Ecto neural progenitor cell (in vitro differentiated cells): ENCODE results near the gene LRIG2.
"Not testable (repeated sequence)": the region's sequence is repeated elsewhere in the genome, so short reads cannot be mapped to it uniquely, and the experiment has no call there.

Experiments
- DNase-seq: peaks from one replicate; pipeline ENCODE4 v3.0.0-alpha.2; 2018; ENCODE audit warnings: low spot score

Gene LRIG2

GRCh38 chr1:113072757-113073478 is at the start of gene LRIG2:
TSS of gene LRIG2 (plus strand) at chr1:113073198. CDS start at chr1:113073407, 209 bp downstream.
- DNase-seq, result peak; percentile 98

GRCh38 chr1:113023316-113023715 is 49.7 kb upstream of the LRIG2 start:
- DNase-seq, result not testable (repeated sequence)

GRCh38 chr1:113027007-113027406 is 46.0 kb upstream of the LRIG2 start:
- DNase-seq, result no peak

- no peak for DNase-seq
Observed at GRCh38 chr1:113027449-113027848, 45.5 kb upstream of the LRIG2 start.

- DNase-seq, result no peak
Observed at GRCh38 chr1:113029822-113030221, 43.2 kb upstream of the LRIG2 start.

GRCh38 chr1:113031171-113031933 is 41.6 kb upstream of the LRIG2 start:
- no peak for DNase-seq

- no peak for DNase-seq
Observed at GRCh38 chr1:113035086-113035485, 37.9 kb upstream of the LRIG2 start.

GRCh38 chr1:113036639-113037321 is 36.2 kb upstream of the LRIG2 start:
- DNase-seq, result no peak

- DNase-seq, result no peak
Observed at GRCh38 chr1:113040041-113040440, 33.0 kb upstream of the LRIG2 start.

- DNase-seq, result no peak
Observed at GRCh38 chr1:113040718-113041412, 32.1 kb upstream of the LRIG2 start.

- no peak for DNase-seq
Observed at GRCh38 chr1:113041569-113042284, 31.3 kb upstream of the LRIG2 start.

- peak; percentile 83 for DNase-seq
Observed at GRCh38 chr1:113042285-113043143, 30.5 kb upstream of the LRIG2 start.

GRCh38 chr1:113043144-113043488 is 29.9 kb upstream of the LRIG2 start:
- not testable (repeated sequence) for DNase-seq

- DNase-seq, result no peak
Observed at GRCh38 chr1:113046569-113046968, 26.4 kb upstream of the LRIG2 start.

- DNase-seq, result no peak
Observed at GRCh38 chr1:113048064-113048463, 24.9 kb upstream of the LRIG2 start.

GRCh38 chr1:113053344-113054126 is 19.5 kb upstream of the LRIG2 start:
- DNase-seq, result no peak

GRCh38 chr1:113055570-113055969 is 17.4 kb upstream of the LRIG2 start:
- no peak for DNase-seq

GRCh38 chr1:113057006-113057405 is 16.0 kb upstream of the LRIG2 start:
- DNase-seq, result no peak

- DNase-seq, result no peak
Observed at GRCh38 chr1:113058941-113059706, 13.9 kb upstream of the LRIG2 start.
